Peyer's patch (tissue), 4 donors: ENCODE measurements around the gene WDR1. TPM values are rescaled to one million over a fixed set of nuclear protein-coding genes. Genes with fewer than 3 reads are reported as not detected.

Source experiments
- DNase-seq, 3 donors: peaks; one replicate each; pipeline ENCODE4 v3.0.0-alpha.2; 2017 to 2019
- H3K27ac ChIP-seq, 4 donors: fragments of 200-600 bp; sonication (generic); one replicate each; pipeline ENCODE4 v1.5.1; 2016 to 2019
- H3K27me3 ChIP-seq, 2 donors: fragments of 200-600 bp; sonication (generic); one replicate each; pipeline ENCODE4 v1.5.1; 2019
- H3K36me3 ChIP-seq, 3 donors: fragments of 200-600 bp; sonication (generic); one replicate each; pipeline ENCODE4 v1.5.1; 2016 to 2019
- H3K4me1 ChIP-seq, 4 donors: fragments of 200-600 bp; sonication (generic); one replicate each; pipeline ENCODE4 v1.5.1; 2016 to 2019
- H3K4me3 ChIP-seq, 4 donors: fragments of 200-600 bp; sonication (generic); 1 replicate in 3 of 4; 2 replicates in 1 of 4; pipeline ENCODE4 v1.5.1; 2016 to 2019; ENCODE audit warnings: mild to moderate bottlenecking in 1 of 4
- H3K9me3 ChIP-seq, 4 donors: fragments of 200-600 bp; sonication (generic); one replicate each; pipeline ENCODE4 v1.5.1; 2016 to 2019; ENCODE audit warnings: mild to moderate bottlenecking in 1 of 4
- CTCF ChIP-seq, 6 experiments: fragments of 450-650 bp in 4 of 6; fragments of 200-600 bp in 2 of 6; sonication (generic) in 1 of 6; IDR thresholded peaks; one replicate each; pipeline ENCODE4 v1.5.1; 2017 to 2019; ENCODE audit warnings: antibody characterized with exemption in 6 of 6, mild to moderate bottlenecking in 3 of 6, moderate library complexity in 1 of 6
- POLR2A ChIP-seq, 2 donors: fragments of 450-650 bp; IDR thresholded peaks; one replicate each; pipeline ENCODE4 v1.5.1; 2017; ENCODE audit warnings: antibody characterized with exemption in 2 of 2, mild to moderate bottlenecking in 2 of 2, moderate library complexity in 2 of 2
- total RNA-seq, 4 donors: library from RNA; depleted of rRNA; stranded (reverse); fragments of >200 nt; gene quantifications; one replicate each; pipeline ENCODE4 v1.1.0, GENCODE V29; 2016

Gene WDR1
- total RNA-seq, 4 donors from 2014 or later = 170 to 192 (median 180) TPM

GRCh38 chr4:10048941-10049697 lies 67.5 kb downstream of the WDR1 start:
- no peaks in the 10 kb centered on the region for H3K36me3 ChIP-seq

GRCh38 chr4:10047967-10048366 lies 68.6 kb downstream of the WDR1 start:
- TF ChIP-seq CTCF (IDR thresholded peaks at IDR 0.05) (no peak), POLR2A (IDR thresholded peaks at IDR 0.05) (no peak)
- H3K4me1 ChIP-seq = peaks cover 0 to 6% (median 0%) of the 10 kb centered on the region in 4 donors
- peak in 1 of 3 donors; percentile 37 for DNase-seq
- H3K9me3 ChIP-seq = no peaks in the 10 kb centered on the region
- H3K36me3 ChIP-seq = no peaks in the 10 kb centered on the region
- no peak overlapping the region for H3K27ac ChIP-seq
- no peak overlapping the region for H3K4me3 ChIP-seq
- H3K27me3 ChIP-seq = no peaks in the 10 kb centered on the region

More at GRCh38 chr4:10048941-10049697, 67.5 kb downstream of the WDR1 start:
- no peaks in the 10 kb centered on the region for H3K9me3 ChIP-seq
- H3K4me1 ChIP-seq = peaks cover 0 to 6% (median 0%) of the 10 kb centered on the region in 4 donors
- no peaks in the 10 kb centered on the region for H3K27me3 ChIP-seq
- no peak overlapping the region for H3K27ac ChIP-seq
- H3K4me3 ChIP-seq = no peak overlapping the region
- DNase-seq = peak in 1 of 3 donors; percentile 48
- TF ChIP-seq CTCF (IDR thresholded peaks at IDR 0.05) = no peak
- no peak for TF ChIP-seq POLR2A (IDR thresholded peaks at IDR 0.05)

GRCh38 chr4:10046471-10046870 lies 70.1 kb downstream of the WDR1 start:
- H3K36me3 ChIP-seq = no peaks in the 10 kb centered on the region
- H3K27ac ChIP-seq = no peak overlapping the region
- TF ChIP-seq POLR2A (IDR thresholded peaks at IDR 0.05) = no peak
- no peak for TF ChIP-seq CTCF (IDR thresholded peaks at IDR 0.05)
- H3K9me3 ChIP-seq = peaks cover 0 to 4% (median 0%) of the 10 kb centered on the region in 4 donors
- H3K27me3 ChIP-seq = no peaks in the 10 kb centered on the region
- no peak overlapping the region for H3K4me3 ChIP-seq
- peaks cover 0 to 6% (median 0%) of the 10 kb centered on the region in 4 donors for H3K4me1 ChIP-seq
- DNase-seq = no peak

GRCh38 chr4:10045481-10045880 lies 71.1 kb downstream of the WDR1 start:
- Histone ChIP-seq H3K27me3 (no peaks in the 10 kb centered on the region), H3K27ac (no peak overlapping the region), H3K4me3 (no peak overlapping the region), H3K36me3 (no peaks in the 10 kb centered on the region), H3K4me1 (peaks cover 0 to 6% (median 0%) of the 10 kb centered on the region in 4 donors), H3K9me3 (peaks cover 0 to 4% (median 0%) of the 10 kb centered on the region in 4 donors)
- no peak for TF ChIP-seq CTCF (IDR thresholded peaks at IDR 0.05)
- TF ChIP-seq POLR2A (IDR thresholded peaks at IDR 0.05) = no peak
- no peak for DNase-seq

GRCh38 chr4:10041036-10041435 lies 75.6 kb downstream of the WDR1 start:
- TF ChIP-seq POLR2A (IDR thresholded peaks at IDR 0.05) (no peak), CTCF (IDR thresholded peaks at IDR 0.05) (no peak)
- no peak overlapping the region for H3K4me3 ChIP-seq
- no peaks in the 10 kb centered on the region for H3K27me3 ChIP-seq
- H3K9me3 ChIP-seq = peaks cover 0 to 4% (median 0%) of the 10 kb centered on the region in 4 donors
- DNase-seq = no peak
- no peaks in the 10 kb centered on the region for H3K36me3 ChIP-seq
- H3K4me1 ChIP-seq = no peaks in the 10 kb centered on the region
- H3K27ac ChIP-seq = no peak overlapping the region
